Keratinocyte (primary cell): Measurements from ENCODE around the gene DOCK3.

Experiments
- CTCF ChIP-seq, 3 experiments: IDR thresholded peaks in 1 of 3; conservative IDR thresholded peaks in 1 of 3; optimal IDR thresholded peaks in 1 of 3; 2 replicates in 2 of 3; 3 replicates in 1 of 3; pipeline versions ENCODE3 to v1.5.1; 2011; ENCODE audit warnings: low read length in 3 of 3, mild to moderate bottlenecking in 3 of 3, moderate library complexity in 2 of 3, control low read depth in 1 of 3, inconsistent platforms in 1 of 3; ENCODE audit not compliant: insufficient read depth in 2 of 3; ENCODE audit errors: extremely low read depth in 1 of 3
- EZH2 ChIP-seq: IDR thresholded peaks from one replicate; pipeline ENCODE4 v1.6.1; 2012; ENCODE audit warnings: inconsistent platforms, mild to moderate bottlenecking, low read length, moderate library complexity

GRCh38 chr3:51024765-51025632 is 350.3 kb downstream of the DOCK3 start:
- TF ChIP-seq CTCF (optimal IDR thresholded peaks at IDR 0.05 in 1 of 3, IDR thresholded peaks at IDR 0.05 in 1 of 3, conservative IDR thresholded peaks at IDR 0.05 in 1 of 3; ENCODE audit: extremely low read depth in 1 of 3, insufficient read depth in 2 of 3, low read length in 3 of 3) (no peak), EZH2 (no peak)
